ENCODE measurements around the gene ZYG11B.
"Not testable (repeated sequence)": the region's sequence is repeated elsewhere in the genome, so short reads cannot be mapped to it uniquely, and the experiment has no call there.

Gene ZYG11B

GRCh38 chr1:52707927-52708655 is 18.2 kb upstream of the ZYG11B start:
- DNase-seq, result no peak

GRCh38 chr1:52709016-52709415 is 17.2 kb upstream of the ZYG11B start:
- DNase-seq, result no peak

GRCh38 chr1:52713590-52713989 is 12.7 kb upstream of the ZYG11B start:
- no peak for DNase-seq

GRCh38 chr1:52715296-52715695 is 11.0 kb upstream of the ZYG11B start:
- DNase-seq, result not testable (repeated sequence)

- DNase-seq, result no peak
Observed at GRCh38 chr1:52723260-52723659, 3.0 kb upstream of the ZYG11B start.

- no peak for DNase-seq
Observed at GRCh38 chr1:52725903-52726264, 369 bp upstream of the ZYG11B start.

- no peak for DNase-seq
Observed at GRCh38 chr1:52727114-52727586, 897 bp downstream of the ZYG11B start.

GRCh38 chr1:52727956-52728656 is 1.9 kb downstream of the ZYG11B start:
- DNase-seq, result no peak

- no peak for DNase-seq
Observed at GRCh38 chr1:52733368-52733767, 7.1 kb downstream of the ZYG11B start.

- DNase-seq, result not testable (repeated sequence)
Observed at GRCh38 chr1:52735371-52735770, 9.1 kb downstream of the ZYG11B start.

GRCh38 chr1:52738148-52738547 is 11.9 kb downstream of the ZYG11B start:
- no peak for DNase-seq

GRCh38 chr1:52738893-52739292 is 12.6 kb downstream of the ZYG11B start:
- no peak for DNase-seq

- DNase-seq, result no peak
Observed at GRCh38 chr1:52739699-52740467, 13.6 kb downstream of the ZYG11B start.

GRCh38 chr1:52741259-52741658 is 15.0 kb downstream of the ZYG11B start:
- DNase-seq, result no peak

GRCh38 chr1:52746189-52746588 is 19.9 kb downstream of the ZYG11B start:
- no peak for DNase-seq

- DNase-seq, result no peak
Observed at GRCh38 chr1:52747450-52747849, 21.2 kb downstream of the ZYG11B start.

- no peak for DNase-seq
Observed at GRCh38 chr1:52748119-52748518, 21.9 kb downstream of the ZYG11B start.

- not testable (repeated sequence) for DNase-seq
Observed at GRCh38 chr1:52749496-52749895, 23.2 kb downstream of the ZYG11B start.

GRCh38 chr1:52750139-52750538 is 23.9 kb downstream of the ZYG11B start:
- DNase-seq, result not testable (repeated sequence)

GRCh38 chr1:52751589-52752483 is 25.6 kb downstream of the ZYG11B start:
- DNase-seq, result no peak

GRCh38 chr1:52752484-52752826 is 26.2 kb downstream of the ZYG11B start:
- no peak for DNase-seq

GRCh38 chr1:52753169-52753568 is 26.9 kb downstream of the ZYG11B start:
- no peak for DNase-seq

- no peak for DNase-seq
Observed at GRCh38 chr1:52756020-52756419, 29.8 kb downstream of the ZYG11B start.
